RPMI8226 (cell line): Measurements from ENCODE around the gene IL1RAPL2.
"Not testable (repeated sequence)": the region's sequence is repeated elsewhere in the genome, so short reads cannot be mapped to it uniquely, and the experiment has no call there.

Experiments
- DNase-seq: peaks from one replicate; pipeline ENCODE4 v3.0.0-alpha.2; 2015

IL1RAPL2 gene

DNA sequence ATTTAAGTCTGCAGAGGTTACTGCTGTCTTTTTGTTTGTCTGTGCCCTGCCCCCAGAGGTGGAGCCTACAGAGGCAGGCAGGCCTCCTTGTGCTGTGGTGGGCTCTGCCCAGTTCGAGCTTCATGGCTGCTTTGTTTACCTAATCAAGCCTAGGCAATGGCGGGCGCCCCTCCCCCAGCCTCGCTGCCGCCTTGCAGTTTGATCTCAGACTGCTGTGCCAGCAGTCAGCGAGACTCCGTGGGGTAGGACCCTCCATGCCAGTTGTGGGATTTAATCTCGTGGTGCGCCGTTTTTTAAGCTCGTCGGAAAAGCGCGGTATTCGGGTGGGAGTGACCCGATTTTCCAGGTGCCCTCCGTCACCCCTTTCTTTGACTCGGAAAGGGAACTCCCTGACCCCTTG is 111.5 kb downstream of the IL1RAPL2 start:
- not testable (repeated sequence) for DNase-seq

DNA sequence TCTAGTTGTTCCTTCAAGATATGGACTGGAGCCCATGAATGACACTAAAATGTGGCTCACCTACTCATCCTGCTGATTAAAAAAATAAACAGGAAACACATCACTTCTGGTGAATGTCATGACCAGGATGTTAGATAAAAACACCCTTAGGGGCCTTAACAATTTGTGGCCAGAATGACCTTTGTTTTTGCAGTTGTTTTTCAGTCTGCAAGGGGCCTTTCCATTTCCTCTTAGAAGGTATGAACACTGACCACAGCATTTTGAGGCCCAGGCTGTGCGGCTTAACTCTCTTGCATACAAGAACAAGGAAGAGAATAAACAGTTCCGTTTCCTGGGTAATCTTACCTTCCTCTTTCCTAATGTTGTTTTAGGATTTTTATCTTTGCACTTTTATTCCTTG is 113.2 kb downstream of the IL1RAPL2 start:
- no peak for DNase-seq

DNA sequence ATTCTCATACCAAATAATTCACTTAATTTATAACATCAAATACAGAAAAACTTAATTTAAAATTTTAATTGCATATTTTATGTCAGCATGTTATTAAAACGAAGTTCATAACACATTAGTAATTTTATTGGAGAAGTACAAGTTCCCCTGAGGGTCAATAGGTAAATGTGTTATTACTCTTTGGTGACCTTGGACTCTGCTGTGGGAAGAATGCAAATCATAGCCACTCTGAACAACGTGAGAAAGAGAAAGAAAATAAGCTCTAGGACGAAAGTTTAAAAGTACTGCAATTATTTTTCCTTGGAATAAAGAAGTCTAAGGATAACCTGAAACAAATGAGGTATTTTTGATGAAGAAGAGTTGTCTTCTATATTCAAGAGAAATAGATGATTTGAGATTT is 115.2 kb downstream of the IL1RAPL2 start:
- DNase-seq, result no peak

DNA sequence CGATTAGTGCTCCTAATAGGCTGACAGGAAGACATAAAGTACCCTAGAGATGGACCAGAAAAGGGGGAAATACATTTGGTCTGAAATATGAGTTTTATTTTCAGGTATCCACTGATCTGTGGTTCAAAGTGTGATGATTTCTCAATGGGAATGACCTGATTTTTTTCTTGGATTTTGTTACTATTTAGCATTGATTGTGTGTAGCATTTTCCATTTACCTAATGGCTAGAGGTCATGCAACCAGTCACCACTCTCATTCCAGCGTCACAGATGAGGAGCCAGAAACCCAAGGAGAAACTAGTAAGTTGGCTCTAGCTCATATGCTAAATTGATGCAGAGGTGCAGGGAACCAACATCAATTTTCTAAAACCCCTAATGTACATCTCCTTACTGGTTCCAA is 118.1 kb downstream of the IL1RAPL2 start:
- no peak for DNase-seq

DNA sequence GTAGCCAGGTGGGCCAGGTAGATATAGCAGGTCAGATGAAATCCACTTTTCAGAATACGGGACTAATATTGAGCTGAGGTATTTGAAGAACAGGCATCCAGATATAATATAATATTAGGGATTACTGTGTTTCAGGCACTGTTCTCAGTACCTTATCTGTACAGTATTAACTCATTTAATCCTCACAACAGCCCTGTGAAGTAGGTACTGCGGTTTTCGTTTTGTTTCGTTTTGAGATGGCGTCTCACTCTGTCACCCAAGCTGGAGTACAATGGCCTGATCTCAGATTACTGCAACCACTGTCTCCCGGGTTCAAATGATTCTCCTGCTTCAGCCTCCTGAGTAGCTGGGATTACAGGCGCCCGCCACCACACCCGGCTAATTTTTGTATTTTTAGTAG is 129.6 kb downstream of the IL1RAPL2 start:
- no peak for DNase-seq

DNA sequence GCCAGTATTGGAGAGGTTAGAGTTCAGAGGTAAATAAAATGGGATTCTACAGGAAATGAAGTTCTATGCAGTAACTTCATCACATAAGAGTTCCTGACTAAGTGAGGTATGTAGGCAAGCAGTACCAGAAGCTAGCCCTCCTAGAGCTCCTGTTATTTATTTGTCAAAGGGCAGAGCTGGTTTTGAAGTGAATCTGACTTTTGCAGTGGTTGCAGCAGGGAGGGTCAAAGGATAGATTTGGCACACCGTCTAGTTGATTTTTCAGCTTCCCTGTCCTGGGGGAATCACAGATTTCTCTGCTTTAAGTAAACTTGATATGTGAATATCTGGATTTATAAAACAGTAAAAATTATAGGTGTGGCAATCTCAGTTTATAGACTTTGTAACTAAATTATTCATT is 130.7 kb downstream of the IL1RAPL2 start:
- no peak for DNase-seq

DNA sequence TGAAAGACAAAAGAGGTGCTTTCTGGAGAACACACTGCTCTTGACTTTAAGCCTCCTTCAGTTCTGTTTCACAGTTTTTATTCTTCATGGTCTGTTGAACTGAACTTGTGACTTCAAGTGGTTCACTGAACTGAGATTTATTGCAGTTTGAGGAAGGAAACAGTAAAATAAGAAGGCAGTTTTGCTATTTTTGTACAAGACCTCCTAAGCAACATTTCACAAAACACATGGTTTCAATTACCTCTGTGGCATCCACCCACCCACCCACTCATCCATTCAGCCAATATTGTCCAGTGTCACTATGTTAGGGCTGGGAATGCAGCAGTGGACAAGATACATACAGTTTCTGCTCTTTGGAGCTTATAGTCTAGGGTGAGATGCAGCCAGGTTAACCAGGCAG is 131.3 kb downstream of the IL1RAPL2 start:
- no peak for DNase-seq

DNA sequence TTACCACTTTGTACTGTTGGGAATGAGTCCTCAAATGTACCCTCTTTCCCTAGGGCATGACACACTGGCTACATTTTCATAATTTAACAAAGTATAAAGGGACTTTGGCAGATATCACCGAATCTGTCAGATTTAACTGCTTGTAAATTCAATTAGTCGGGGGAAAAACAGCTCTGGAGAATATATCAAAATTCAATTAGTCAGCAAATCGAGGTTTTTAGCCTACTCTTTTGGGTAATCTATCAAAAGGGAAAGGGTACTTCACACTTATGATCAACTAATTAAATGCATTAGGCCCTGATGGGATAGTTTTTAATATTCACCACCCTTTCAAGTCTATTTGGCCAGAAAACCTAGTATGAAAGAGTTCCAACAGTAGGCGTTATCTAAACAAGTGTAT is 141.0 kb downstream of the IL1RAPL2 start:
- DNase-seq, result no peak

DNA sequence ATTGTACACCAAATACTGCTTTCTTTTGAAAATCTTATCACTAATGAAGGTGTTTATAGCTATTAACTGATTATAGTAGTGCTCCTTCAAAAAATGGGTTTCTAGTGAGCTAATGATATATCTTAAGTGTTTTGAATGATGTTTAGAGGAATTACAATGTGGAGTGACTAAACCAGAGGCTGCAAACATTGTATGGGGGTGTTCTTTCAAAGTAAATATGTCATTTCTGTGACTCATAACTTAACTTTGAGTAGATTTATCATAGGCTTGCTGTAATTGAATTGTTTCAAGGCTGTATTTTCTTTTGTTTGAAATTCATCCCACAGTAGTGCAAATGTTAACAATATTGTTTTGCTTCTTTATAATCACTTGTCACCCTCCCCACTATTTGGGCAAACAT is 141.6 kb downstream of the IL1RAPL2 start:
- no peak for DNase-seq

DNA sequence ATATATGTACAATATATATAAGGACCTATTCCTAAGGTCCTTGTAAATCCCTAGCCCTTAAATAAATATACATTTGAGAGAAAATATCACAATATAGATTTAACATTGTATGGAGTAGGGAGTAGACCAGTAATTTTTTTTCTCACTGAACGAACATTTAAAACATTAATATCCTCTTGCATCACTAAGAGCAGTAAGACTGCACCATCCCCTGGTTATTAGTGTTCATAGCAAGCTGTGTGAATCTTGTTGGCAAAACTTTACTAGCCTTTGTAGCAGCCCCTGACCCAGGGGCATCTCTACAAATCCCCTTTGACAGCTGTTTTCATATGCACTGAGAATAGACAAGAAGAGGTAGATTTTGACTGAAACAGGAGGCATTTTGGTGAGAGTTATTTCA is 146.5 kb downstream of the IL1RAPL2 start:
- no peak for DNase-seq

DNA sequence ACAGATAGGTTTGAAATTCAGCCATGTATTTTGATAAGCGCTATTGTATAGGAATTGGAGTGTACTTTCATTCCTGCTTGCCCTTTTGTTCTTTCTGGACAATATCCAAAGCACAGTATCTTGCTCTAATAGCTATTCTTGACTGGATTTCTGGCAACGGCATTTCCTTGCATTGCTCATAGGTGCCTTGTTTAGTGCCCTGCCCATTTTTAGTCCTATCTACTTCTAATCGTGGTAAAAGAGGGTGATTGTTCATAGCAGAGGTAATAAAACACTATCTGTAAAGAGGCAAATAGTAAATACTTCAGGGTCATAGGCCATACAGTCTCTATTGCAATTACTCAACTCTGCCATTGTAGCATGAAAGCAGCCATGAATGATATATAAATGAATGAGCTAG is 155.9 kb downstream of the IL1RAPL2 start:
- no peak for DNase-seq

DNA sequence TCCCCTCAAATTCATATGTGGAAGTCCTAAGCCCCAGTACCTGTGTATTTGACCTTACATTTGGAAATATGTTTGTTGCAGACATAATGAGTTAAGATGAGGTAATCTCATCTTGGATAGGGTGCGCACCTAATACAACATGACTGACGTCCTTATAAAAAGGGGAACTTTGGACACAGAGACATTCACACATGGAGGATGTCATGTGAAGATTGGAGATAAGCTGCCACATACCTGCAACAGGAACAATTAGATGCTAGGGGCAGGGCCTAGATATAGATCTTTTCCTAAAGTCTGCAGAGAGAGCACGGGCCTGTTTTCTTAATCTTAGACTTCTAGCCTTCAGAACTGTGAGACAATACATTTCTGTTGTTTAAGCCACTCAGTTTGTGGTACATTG is 162.5 kb downstream of the IL1RAPL2 start:
- DNase-seq, result no peak

DNA sequence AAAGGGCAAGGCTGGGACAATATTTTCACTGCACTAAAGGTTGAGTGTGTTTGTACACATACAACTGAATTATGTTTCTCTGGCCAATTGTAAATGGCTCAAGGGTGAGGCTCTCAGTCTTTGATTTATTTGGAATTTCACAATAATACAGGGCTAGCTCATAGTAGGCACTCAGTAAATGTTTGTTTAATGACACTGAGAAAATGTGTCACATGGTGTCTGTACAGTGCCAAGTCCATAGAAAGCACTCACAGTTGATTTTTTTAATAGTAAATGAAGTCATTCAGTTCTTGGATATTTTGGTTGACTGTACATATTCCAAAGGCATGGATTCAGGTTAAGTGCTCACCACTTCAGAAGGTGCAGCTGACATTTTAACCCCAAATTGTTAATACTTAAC is 176.4 kb downstream of the IL1RAPL2 start:
- DNase-seq, result no peak

DNA sequence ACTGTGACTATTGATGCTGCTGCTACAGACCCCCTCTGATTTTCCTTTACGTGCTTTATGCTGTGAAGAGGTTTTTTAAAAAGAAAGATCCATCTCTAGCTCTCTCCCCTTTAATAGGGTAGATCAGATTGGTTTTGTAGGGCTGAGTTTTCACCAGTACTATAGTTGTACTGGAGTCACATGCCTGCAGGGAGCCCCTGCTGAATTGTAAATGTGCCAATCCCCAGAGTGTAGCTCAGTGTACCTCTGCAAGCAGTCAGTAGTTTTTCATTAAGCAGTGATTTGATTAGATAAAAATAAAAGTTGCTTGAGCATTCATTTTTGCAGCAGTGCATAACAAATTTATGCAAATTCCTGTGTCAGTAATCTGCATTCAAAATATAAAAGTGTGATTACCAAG is 179.2 kb downstream of the IL1RAPL2 start:
- no peak for DNase-seq

DNA sequence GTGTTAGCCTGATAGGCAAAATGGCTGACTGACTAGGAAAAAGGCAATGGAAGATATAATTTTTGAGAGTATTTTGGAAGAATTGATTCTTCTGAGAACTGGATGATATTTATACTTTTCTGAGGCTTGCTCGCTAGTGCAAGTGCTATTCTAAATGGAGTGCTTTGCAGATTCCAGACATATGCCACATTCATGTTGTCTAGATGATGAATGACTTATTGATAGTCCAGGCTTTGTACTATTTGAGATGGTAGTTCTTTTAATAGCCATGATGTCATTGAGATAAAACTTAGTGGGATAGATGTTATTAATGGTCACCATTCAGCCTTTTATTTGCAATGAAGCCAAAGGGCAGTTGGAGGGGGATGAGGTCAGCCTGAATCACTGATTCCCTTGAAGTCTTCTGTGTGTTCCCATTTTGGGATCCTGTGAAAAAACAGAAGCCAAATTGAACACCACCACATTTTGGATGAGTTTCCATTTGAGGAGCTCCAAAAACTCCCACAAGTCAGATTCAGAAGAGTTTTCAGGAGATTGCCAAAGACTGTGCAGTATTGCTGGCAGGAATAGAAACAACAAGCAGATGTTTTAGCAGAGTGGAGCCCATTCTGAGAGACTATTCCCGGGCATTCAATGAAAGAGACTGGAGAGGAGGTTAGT is 184.1 kb downstream of the IL1RAPL2 start:
- DNase-seq, result no peak

DNA sequence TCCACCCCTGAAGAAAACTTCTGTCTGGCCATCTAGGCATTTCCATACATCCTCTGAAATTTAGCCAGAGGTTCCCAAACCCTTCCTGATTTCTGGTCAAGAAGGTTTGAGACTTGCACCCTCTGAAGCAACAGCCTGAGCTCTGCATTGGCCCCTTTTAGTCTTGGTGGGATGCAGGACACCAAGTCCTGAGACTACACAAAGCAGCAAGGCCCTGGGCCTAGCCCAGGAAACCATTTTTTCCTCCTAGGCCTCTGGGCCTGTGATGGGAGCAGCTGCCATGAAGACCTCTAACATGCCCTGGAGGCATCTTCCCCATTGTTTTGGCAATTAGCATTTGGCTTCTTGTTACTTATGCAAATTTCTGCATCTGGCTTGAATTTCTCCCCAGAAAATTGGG is 196.6 kb downstream of the IL1RAPL2 start:
- DNase-seq, result no peak

DNA sequence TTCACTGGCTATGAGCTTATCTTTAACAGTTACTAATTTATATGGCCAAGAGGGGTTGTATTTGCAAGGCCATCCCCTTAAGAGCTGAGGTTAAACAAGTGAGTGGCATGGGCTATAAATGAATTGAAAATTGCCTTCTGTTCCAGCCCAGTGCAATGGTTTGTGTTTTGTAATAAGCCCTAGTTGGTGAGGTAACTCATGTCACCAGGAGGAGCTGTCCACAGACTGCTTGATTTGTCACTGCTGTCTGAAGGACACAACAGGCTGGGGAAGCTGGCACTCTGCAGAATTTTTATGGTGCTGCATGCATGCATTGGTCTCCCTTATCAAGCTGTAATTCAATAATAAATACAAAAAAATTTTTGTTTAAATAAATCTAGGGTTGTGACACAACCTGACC is 223.8 kb downstream of the IL1RAPL2 start:
- DNase-seq, result no peak

DNA sequence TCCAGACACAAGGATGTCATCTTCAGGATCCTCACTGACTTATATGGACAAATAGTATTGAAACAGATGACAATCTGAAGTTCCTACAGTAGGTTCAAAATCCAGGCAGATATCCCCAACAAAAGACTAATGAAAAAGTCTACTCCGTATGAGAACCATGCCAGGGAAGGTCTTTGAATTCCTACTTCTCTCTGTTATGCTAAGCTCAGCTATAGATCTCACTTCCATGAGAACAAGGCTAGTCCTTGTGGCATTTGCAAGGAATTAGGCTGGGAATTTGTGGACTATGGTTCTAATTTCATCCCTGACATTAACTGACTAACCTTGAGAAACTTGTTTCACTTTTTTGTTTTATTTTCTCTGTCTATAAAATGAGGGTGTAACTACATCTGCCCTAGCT is 229.8 kb downstream of the IL1RAPL2 start:
- DNase-seq, result no peak

DNA sequence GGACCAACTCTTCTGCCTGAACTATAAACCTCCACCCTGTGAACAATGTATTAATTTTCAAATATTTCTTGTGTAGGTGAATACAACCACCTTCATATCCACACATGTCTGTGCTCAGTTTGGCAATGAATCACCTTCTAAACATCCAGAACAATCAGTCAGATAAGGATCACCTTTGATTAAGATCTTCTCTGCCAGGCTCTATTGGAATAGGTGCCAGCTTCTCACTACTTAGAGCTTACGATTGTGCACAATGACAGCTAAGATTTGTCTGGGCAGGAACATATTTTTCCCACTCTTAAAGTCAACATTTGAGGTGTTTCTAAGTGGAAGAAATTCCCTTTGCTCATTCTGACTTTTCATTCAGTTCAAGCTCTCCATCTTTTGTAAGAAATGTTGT is 237.2 kb downstream of the IL1RAPL2 start:
- no peak for DNase-seq

DNA sequence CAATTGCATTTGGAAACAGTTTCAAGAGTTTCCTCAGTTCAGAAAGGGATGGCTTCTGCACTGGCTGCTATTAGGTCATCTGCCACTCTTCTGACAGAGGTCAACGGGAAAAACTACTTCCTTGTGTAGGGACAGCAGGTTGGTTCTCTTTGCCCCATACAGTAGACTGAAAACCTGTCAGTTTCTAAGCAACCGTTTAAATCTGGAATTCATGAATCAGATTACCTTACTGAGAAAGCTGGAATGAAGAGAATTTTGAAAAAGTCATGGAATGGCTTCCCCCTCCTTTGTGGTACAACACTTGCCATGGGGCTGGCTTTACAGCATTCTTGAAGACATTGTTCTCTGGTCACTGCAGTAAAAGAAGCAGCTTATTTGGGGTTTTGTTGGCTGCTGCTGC is 240.3 kb downstream of the IL1RAPL2 start:
- no peak for DNase-seq

DNA sequence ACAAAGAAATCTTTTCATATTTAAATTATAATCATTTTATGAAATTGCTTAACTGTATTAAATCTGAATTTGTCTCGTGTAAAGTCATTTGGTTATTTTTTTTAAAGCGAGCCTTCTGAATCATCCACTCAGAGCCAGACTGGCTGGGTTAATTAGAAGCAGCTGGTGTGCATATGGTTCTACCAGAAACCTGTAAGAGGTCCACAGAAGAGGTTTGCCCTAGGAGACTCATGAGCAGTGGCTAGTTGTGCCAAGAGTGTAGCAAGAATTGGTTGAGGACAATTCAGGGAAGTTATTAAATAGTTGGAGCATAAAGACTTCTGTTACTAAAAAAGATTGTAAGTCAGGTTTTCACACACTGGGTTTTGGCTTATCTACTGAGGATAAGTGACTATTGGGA is 267.4 kb downstream of the IL1RAPL2 start:
- DNase-seq, result no peak

DNA sequence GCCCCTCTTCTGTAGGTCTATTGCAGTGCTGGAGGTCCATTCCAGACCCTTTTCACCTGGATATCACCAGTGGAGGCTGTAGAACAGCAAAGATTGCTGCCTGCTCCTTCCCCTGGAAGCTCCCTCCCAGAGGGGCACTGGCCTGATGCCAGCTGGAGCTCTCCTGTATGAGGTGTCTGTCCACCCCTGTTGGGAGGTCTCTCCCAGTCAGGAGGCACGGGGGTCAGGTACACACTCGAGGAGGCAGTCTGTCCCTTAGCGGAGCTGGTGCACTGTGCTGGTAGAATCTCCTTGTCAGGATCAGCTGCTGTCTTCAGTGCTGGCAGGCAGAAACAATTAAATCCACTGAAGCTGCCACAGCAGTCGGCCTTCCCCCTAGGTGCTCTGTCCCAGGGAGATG is 276.6 kb downstream of the IL1RAPL2 start:
- no peak for DNase-seq

DNA sequence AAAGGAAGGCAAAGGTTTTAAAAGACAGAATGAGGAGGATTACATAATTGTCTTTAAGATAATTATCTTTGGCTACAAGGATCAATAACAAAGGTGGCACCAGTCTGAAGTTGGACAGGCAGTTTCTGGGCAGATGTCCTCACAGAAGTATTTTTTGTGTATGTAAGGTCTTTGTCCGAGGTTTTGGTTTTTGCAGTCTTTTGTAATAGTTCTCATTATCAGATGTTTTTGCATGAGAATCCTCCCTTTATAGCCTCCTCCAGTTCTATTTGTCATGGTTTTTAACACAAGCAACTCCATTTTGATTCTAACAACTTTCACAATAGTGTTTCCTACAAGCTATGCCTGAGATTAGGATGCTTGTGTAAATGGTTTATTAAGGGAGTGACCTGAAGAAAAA is 286.2 kb downstream of the IL1RAPL2 start:
- no peak for DNase-seq

DNA sequence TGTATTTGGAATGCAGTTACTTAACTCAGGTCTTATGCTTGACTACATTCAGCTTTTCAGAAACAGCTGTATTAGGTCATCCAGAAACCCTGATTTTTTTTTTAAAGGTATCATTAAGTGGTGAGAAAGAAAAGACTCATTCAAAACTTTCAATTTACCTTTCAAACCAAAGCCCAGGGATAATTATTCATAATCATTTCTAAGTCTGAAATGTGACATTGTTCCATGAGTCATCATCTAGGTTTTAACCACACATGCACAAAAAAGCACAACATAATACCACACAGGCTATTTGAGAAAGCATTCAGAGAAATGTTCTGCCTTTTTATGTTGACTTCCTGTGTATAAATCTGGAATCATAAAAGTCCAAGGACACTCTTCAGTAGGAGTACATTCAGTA is 288.2 kb downstream of the IL1RAPL2 start:
- DNase-seq, result no peak

DNA sequence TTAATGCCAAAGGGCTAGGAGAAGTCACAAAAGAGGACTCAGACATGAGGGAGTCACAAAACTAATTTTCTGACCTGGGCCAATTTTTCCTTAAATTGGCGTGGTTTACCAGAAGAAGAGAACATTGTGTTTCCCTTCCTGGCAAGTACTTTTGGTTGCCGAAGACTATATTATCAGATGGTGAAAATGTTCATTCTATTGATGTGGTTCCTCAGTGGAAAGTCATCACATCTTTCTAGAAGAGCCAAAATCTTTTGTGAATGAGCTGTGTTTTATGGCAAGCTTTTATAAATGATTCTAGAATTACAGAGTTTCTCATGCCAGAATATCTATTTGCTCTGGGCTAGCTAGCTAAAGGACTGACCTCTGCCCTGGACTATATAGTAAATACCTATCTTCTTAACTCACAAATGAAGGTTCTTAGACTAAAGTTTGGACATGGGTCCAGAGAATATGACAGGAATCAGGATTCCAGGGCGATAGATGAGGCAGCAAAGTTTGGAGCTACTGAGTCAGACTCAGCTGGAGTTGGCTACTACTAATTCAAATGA is 288.9 kb downstream of the IL1RAPL2 start:
- no peak for DNase-seq

DNA sequence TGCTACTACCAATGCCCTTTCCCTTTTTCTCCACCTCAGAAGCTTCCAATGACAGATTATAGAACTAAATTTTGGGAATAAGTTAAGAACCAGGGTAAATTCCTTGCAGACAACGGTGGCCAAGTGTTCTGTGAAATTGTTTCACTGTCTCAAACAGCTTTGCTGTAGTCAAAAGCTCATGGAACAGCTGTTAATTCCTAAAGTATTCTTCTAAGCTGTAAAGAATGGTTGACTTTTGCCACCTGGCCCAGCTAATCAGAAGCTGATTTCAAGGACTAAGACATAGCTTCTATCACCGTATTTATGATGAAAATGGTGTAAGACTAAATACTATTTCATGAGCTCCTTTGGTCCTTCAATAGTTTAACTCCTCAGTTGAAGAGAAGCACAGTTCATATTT is 297.5 kb downstream of the IL1RAPL2 start:
- DNase-seq, result no peak
